ENCODE results near the gene PURA. TPM values are rescaled to one million over a fixed set of nuclear protein-coding genes. Genes with fewer than 3 reads are reported as not detected.

The PURA gene
- total and polyA plus RNA-seq, 4 donors, result 3.5 to 22.1 (median 11.6) TPM

GRCh38 chr5:140141241-140141640 is 27.3 kb downstream of the PURA start:
- Histone ChIP-seq H3K27ac (ENCODE audit: low read depth in 1 of 2, low read length in 1 of 2) (no peak overlapping the region), H3K4me1 (ENCODE audit: control insufficient read depth in 5 of 5, insufficient read depth in 5 of 5, low read length in 5 of 5) (peaks cover 0 to 20% (median 3%) of the 10 kb centered on the region in 5 donors), H3K36me3 (ENCODE audit: control insufficient read depth in 4 of 4, insufficient read depth in 4 of 4, low read length in 4 of 4) (no peaks in the 10 kb centered on the region), H3K9ac (ENCODE audit: insufficient read depth in 1 of 2, low read length in 2 of 2) (no peak overlapping the region), H3K4me3 (no peak overlapping the region), H3K9me3 (ENCODE audit: control insufficient read depth in 4 of 4, insufficient read depth in 3 of 4, low read length in 3 of 4) (no peaks in the 10 kb centered on the region), H3K27me3 (ENCODE audit: control insufficient read depth in 3 of 3, insufficient read depth in 3 of 3, low read length in 2 of 3) (peaks cover 0 to 11% (median 8%) of the 10 kb centered on the region in 3 donors)
- ATAC-seq (ENCODE audit: insufficient read depth, low FRiP score) (no peak), DNase-seq (no peak)
- no peak for TF ChIP-seq CTCF (IDR thresholded peaks at IDR 0.05; ENCODE audit: control extremely low read depth, extremely low read depth)

- ATAC-seq (ENCODE audit: insufficient read depth, low FRiP score) (no peak), DNase-seq (no peak)
- Histone ChIP-seq H3K4me1 (ENCODE audit: control insufficient read depth in 5 of 5, insufficient read depth in 5 of 5, low read length in 5 of 5) (peaks cover 0 to 23% (median 5%) of the 10 kb centered on the region in 5 donors), H3K36me3 (ENCODE audit: control insufficient read depth in 4 of 4, insufficient read depth in 4 of 4, low read length in 4 of 4) (no peaks in the 10 kb centered on the region), H3K9me3 (ENCODE audit: control insufficient read depth in 4 of 4, insufficient read depth in 3 of 4, low read length in 3 of 4) (no peaks in the 10 kb centered on the region), H3K27ac (ENCODE audit: low read depth in 1 of 2, low read length in 1 of 2) (no peak overlapping the region), H3K27me3 (ENCODE audit: control insufficient read depth in 3 of 3, insufficient read depth in 3 of 3, low read length in 2 of 3) (peaks cover 0 to 20% (median 16%) of the 10 kb centered on the region in 3 donors), H3K4me3 (no peak overlapping the region), H3K9ac (ENCODE audit: insufficient read depth in 1 of 2, low read length in 2 of 2) (no peak overlapping the region)
- 89 to 93% methylated on average over 5 of the region's 5 CpGs for WGBS, 2 donors
- TF ChIP-seq CTCF (IDR thresholded peaks at IDR 0.05; ENCODE audit: control extremely low read depth, extremely low read depth), result no peak
Observed at GRCh38 chr5:140142246-140142645, 28.3 kb downstream of the PURA start.

DNA sequence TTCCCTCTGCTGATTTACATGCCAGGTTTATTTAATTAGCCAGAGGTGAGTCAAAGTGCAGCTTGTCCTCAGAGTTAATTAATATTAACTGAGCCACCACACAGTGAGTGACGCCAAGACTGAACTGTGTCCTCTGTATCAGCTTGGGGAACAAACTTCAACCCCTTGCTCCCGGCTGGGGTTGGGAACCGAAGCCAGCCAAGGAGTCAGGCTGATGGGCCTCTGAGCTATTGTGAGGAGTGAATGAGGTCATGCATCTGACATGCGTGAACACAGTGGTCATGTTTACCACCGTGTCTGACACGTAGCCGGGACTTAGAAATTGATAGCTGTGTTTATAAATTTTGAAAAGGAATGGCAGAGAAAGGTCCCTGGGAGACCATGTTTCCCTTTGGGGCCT is 28.9 kb downstream of the PURA start:
- no peak for ATAC-seq (ENCODE audit: insufficient read depth, low FRiP score)
- peaks cover 0 to 23% (median 5%) of the 10 kb centered on the region in 5 donors for H3K4me1 ChIP-seq (ENCODE audit: control insufficient read depth in 5 of 5, insufficient read depth in 5 of 5, low read length in 5 of 5)

More for the DNA sequence above, 28.9 kb downstream of the PURA start:
- H3K4me3 ChIP-seq, result no peak overlapping the region
- H3K36me3 ChIP-seq (ENCODE audit: control insufficient read depth in 4 of 4, insufficient read depth in 4 of 4, low read length in 4 of 4), result no peaks in the 10 kb centered on the region
- no peaks in the 10 kb centered on the region for H3K9me3 ChIP-seq (ENCODE audit: control insufficient read depth in 4 of 4, insufficient read depth in 3 of 4, low read length in 3 of 4)
- peaks cover 0 to 26% (median 22%) of the 10 kb centered on the region in 3 donors for H3K27me3 ChIP-seq (ENCODE audit: control insufficient read depth in 3 of 3, insufficient read depth in 3 of 3, low read length in 2 of 3)
- no peak overlapping the region for H3K27ac ChIP-seq (ENCODE audit: low read depth in 1 of 2, low read length in 1 of 2)
- WGBS, 2 donors, result 92 to 95% methylated on average over 7 of the region's 7 CpGs
- H3K9ac ChIP-seq (ENCODE audit: insufficient read depth in 1 of 2, low read length in 2 of 2), result no peak overlapping the region
- no peak for DNase-seq
- TF ChIP-seq CTCF (IDR thresholded peaks at IDR 0.05; ENCODE audit: control extremely low read depth, extremely low read depth), result no peak
